MCF 10A (cell line): ENCODE results near the gene IL1RL2. TPM values are rescaled to one million over a fixed set of nuclear protein-coding genes. Genes with fewer than 3 reads are reported as not detected.

ENCODE experiments used
- BruUV-seq: library from RNA; stranded (reverse); fragments of 400-500 nt; replicated peaks from 2 replicates; lab custom pipeline; 2021; lab: Mats Ljungman, UMichigan
- CTCF ChIA-PET: fragments of 300-600 bp; sonication (Branson Sonifier 250); formaldehyde crosslinking; extraction: SDS; loops from one replicate; lab custom pipeline; 2021; ENCODE audit warnings: antibody characterized with exemption, inconsistent platforms; lab: Yijun Ruan, JAX
- POLR2A ChIA-PET: fragments of 300-600, 350-650 bp; sonication (Branson Sonifier 250); formaldehyde crosslinking; extraction: SDS; loops from one replicate; lab custom pipeline; 2020; ENCODE audit warnings: antibody characterized with exemption, inconsistent platforms; lab: Yijun Ruan, JAX
- DNase-seq: peaks from one replicate; pipeline ENCODE4 v3.0.0-alpha.2; 2018; ENCODE audit not compliant: unreplicated experiment
- H3K27ac Mint-ChIP-seq: one replicate; pipeline ENCODE4 v1.8.0; 2022; ENCODE audit warnings: mild to moderate bottlenecking, low read depth, mixed read lengths; ENCODE audit not compliant: unreplicated experiment
- H3K27me3 Mint-ChIP-seq: one replicate; pipeline ENCODE4 v1.8.0; 2022; ENCODE audit warnings: mixed read lengths; ENCODE audit not compliant: insufficient read depth, unreplicated experiment
- H3K36me3 Mint-ChIP-seq: one replicate; pipeline ENCODE4 v1.8.0; 2022; ENCODE audit warnings: mild to moderate bottlenecking, moderate library complexity, mixed read lengths; ENCODE audit not compliant: insufficient read depth, unreplicated experiment
- H3K4me1 Mint-ChIP-seq: one replicate; pipeline ENCODE4 v1.8.0; 2022; ENCODE audit warnings: mixed read lengths; ENCODE audit not compliant: insufficient read depth, unreplicated experiment
- H3K4me3 Mint-ChIP-seq: one replicate; pipeline ENCODE4 v1.8.0; 2022; ENCODE audit warnings: mild to moderate bottlenecking, moderate library complexity, mixed read lengths; ENCODE audit not compliant: unreplicated experiment
- H3K9me3 Mint-ChIP-seq: one replicate; pipeline ENCODE4 v1.8.0; 2022; ENCODE audit warnings: mixed read lengths; ENCODE audit not compliant: unreplicated experiment
- intact Hi-C: fragments of 100-400 bp; cut with micrococcal nuclease; formaldehyde crosslinking; loops from 2 replicates; pipeline ENCODE4 v1.14.1; 2022
- total RNA-seq: library from RNA; stranded (reverse); gene quantifications from 2 replicates; pipeline ENCODE4 v1.2.3, GENCODE V29; 2022
- TF ChIP-seq, protein P1 (sequence below): fragments of 200-600 bp; IDR thresholded peaks from one replicate; pipeline ENCODE4 v1.8.0; 2022; ENCODE audit warnings: antibody characterized with exemption, mild to moderate bottlenecking; ENCODE audit not compliant: unreplicated experiment

IL1RL2 gene
- total RNA-seq, 1 experiment from 2014 or later: not detected

DNA sequence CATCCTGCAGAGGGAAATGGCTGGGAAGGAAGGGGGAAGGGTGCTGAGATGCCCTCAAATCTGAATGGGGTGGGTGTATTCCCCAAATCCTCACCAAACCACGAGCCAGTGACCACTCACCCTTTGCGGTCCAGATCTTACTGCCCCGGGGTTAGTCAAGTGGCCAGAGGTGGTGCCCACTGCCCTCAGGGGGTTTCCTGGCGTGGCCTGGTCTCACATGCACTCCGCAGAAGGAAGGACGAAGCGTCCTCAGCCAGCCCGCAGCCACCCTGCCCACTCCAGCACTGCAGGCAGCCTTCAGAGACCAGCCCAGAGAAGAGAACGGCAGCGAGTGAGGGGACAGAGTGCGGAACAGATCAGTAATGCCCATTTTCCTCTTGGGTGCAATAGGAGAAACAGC lies 50.4 kb downstream of the IL1RL2 start:
- no peak for DNase-seq
- no peaks in the 10 kb centered on the region for H3K9me3 Mint-ChIP-seq
- H3K4me3 Mint-ChIP-seq: no peak overlapping the region
- no peaks in the 10 kb centered on the region for H3K36me3 Mint-ChIP-seq
- ChIA-PET POLR2A (no interaction called here), CTCF (interaction anchor here (0.7 to 7.3 kb wide), 5 partner anchors 185 to 255 kb away, joined by 3 to 115 read pairs (median 3); no protein-coding TSS in a partner anchor)
- H3K4me1 Mint-ChIP-seq: peaks cover 6% of the 10 kb centered on the region
- H3K27me3 Mint-ChIP-seq: no peaks in the 10 kb centered on the region
- TF ChIP-seq, protein P1, sequence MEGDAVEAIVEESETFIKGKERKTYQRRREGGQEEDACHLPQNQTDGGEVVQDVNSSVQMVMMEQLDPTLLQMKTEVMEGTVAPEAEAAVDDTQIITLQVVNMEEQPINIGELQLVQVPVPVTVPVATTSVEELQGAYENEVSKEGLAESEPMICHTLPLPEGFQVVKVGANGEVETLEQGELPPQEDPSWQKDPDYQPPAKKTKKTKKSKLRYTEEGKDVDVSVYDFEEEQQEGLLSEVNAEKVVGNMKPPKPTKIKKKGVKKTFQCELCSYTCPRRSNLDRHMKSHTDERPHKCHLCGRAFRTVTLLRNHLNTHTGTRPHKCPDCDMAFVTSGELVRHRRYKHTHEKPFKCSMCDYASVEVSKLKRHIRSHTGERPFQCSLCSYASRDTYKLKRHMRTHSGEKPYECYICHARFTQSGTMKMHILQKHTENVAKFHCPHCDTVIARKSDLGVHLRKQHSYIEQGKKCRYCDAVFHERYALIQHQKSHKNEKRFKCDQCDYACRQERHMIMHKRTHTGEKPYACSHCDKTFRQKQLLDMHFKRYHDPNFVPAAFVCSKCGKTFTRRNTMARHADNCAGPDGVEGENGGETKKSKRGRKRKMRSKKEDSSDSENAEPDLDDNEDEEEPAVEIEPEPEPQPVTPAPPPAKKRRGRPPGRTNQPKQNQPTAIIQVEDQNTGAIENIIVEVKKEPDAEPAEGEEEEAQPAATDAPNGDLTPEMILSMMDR: no peak
- BruUV-seq: no TSS peak
- intact Hi-C loops: no loop called here
- no peak overlapping the region for H3K27ac Mint-ChIP-seq

- H3K36me3 Mint-ChIP-seq: no peaks in the 10 kb centered on the region
- H3K9me3 Mint-ChIP-seq: no peaks in the 10 kb centered on the region
- no peak overlapping the region for H3K4me3 Mint-ChIP-seq
- intact Hi-C loops: no loop called here
- no peaks in the 10 kb centered on the region for H3K27me3 Mint-ChIP-seq
- peaks cover 6% of the 10 kb centered on the region for H3K4me1 Mint-ChIP-seq
- TF ChIP-seq, protein P1: no peak
- ChIA-PET CTCF (interaction anchor here (3.7 to 7.3 kb wide), 5 partner anchors 72 to 353 kb away, joined by 51 to 115 read pairs (median 57); no protein-coding TSS in a partner anchor), POLR2A (no interaction called here)
- DNase-seq: no peak
- no TSS peak for BruUV-seq
- no peak overlapping the region for H3K27ac Mint-ChIP-seq
Measured at GRCh38 chr2:102238039-102238756, 51.4 kb downstream of the IL1RL2 start.

DNA sequence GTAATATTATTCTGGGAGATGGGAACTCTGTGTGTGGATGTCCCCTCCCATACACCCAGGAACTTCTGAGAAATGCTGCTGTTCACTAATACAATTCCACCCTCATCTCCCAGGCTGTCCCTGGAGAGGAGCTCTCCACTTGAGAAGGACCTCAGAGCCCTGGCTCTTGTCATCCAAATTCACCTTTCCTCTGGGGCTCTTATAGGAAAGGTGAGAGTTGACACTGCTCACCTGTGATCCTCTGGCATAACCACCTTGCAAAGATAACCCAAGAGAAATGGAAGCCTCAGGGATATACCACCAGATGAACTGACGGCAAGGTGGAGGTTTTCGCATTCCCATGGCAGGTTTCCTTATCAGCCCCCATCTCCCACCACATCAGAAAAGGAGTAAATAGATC lies 52.0 kb downstream of the IL1RL2 start:
- H3K4me3 Mint-ChIP-seq: no peak overlapping the region

GRCh38 chr2:102239344-102239743 lies 52.5 kb downstream of the IL1RL2 start:
- H3K4me3 Mint-ChIP-seq: no peak overlapping the region

More for the DNA sequence above, 52.0 kb downstream of the IL1RL2 start:
- TF ChIP-seq, protein P1: no peak
- Mint-ChIP-seq H3K9me3 (no peaks in the 10 kb centered on the region), H3K4me1 (peaks cover 6% of the 10 kb centered on the region), H3K27ac (no peak overlapping the region), H3K27me3 (no peaks in the 10 kb centered on the region), H3K36me3 (no peaks in the 10 kb centered on the region)
- POLR2A ChIA-PET: interaction anchor here (0.6 to 1.7 kb wide), 2 partner anchors 96 to 211 kb away, joined by 3 read pairs; partner anchors contain the start of gene IL1R1
- no TSS peak for BruUV-seq
- no peak for DNase-seq
- CTCF ChIA-PET: interaction anchor here (0.7 to 7.3 kb wide), 13 partner anchors 55 to 354 kb away, joined by 3 to 115 read pairs (median 37); partner anchors contain the start of gene IL1R1
- intact Hi-C loops: no loop called here

More at GRCh38 chr2:102239344-102239743, 52.5 kb downstream of the IL1RL2 start:
- CTCF ChIA-PET: interaction anchor here (0.6 to 7.3 kb wide), 26 partner anchors 12 to 635 kb away, joined by 3 to 115 read pairs (median 10); partner anchors contain the start of gene IL1R1
- Mint-ChIP-seq H3K27me3 (no peaks in the 10 kb centered on the region), H3K27ac (no peak overlapping the region), H3K36me3 (no peaks in the 10 kb centered on the region), H3K4me1 (peaks cover 6% of the 10 kb centered on the region), H3K9me3 (no peaks in the 10 kb centered on the region)
- no TSS peak for BruUV-seq
- TF ChIP-seq, protein P1: no peak
- DNase-seq: no peak
- POLR2A ChIA-PET: interaction anchor here (0.6 to 2.2 kb wide), 4 partner anchors 84 to 356 kb away, joined by 3 to 10 read pairs (median 4); partner anchors contain the start of gene IL1R1
- intact Hi-C loops: no loop called here
